Left lobe of liver (tissue), 2 donors: Measurements from ENCODE around the gene BNC1. TPM values are rescaled to one million over a fixed set of nuclear protein-coding genes. Genes with fewer than 3 reads are reported as not detected.

Experiments
- ATAC-seq: fragments of 200-7000 bp; cut with Tn5 transposase; one replicate; pipeline ENCODE4 v1.9.1; 2020; ENCODE audit warnings: mild to moderate bottlenecking, moderate library complexity
- DNase-seq: peaks from one replicate; pipeline ENCODE4 v3.0.0-alpha.2; 2020; ENCODE audit warnings: low spot score
- total RNA-seq: library from RNA; stranded (reverse); gene quantifications from one replicate; pipeline ENCODE4 v1.2.1, GENCODE V29; 2021
- donor health status: DM: no; HTN: no; CAD: no; lungs with moderate emphysema.
- donor health status: DM: no; HTN: yes; CAD: no.

The BNC1 gene
- 0.13 TPM for total RNA-seq

- no peak for DNase-seq
Measured at GRCh38 chr15:83284559-83285283, at the start of gene BNC1. Gene BNC1 (minus strand): TSS chr15:83284664. CDS start chr15:83284628, 36 bp downstream.

GRCh38 chr15:83327041-83327440, 42.6 kb upstream of the BNC1 start:
- ATAC-seq (no peak), DNase-seq (no peak)

More at GRCh38 chr15:83284559-83285283, at the start of gene BNC1:
- no peak for ATAC-seq

DNA sequence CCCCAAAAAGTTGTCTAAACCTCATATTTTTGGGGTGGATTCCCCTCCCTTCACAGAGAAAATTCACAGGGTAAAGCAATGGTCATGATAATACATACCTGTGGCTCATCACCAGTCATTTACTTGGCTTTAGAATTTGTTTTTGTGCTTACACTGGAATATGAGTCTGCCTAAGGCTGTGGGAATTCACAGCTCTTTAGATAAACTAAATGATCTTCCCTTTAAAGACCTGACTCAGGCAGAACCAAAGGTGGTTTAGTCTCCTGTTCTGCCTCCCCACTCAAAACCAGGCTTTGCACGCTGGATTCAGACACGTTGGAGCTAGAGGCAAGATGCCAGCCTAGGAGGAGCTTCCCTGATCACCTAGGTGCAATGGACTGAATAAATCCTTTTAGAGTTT, 40.3 kb upstream of the BNC1 start:
- DNase-seq (no peak), ATAC-seq (no peak)

GRCh38 chr15:83323296-83323711, 38.8 kb upstream of the BNC1 start:
- DNase-seq (no peak), ATAC-seq (no peak)

GRCh38 chr15:83322691-83323090, 38.2 kb upstream of the BNC1 start:
- ATAC-seq (no peak), DNase-seq (no peak)

GRCh38 chr15:83322061-83322460, 37.6 kb upstream of the BNC1 start:
- ATAC-seq = no peak
- DNase-seq = no peak

DNA sequence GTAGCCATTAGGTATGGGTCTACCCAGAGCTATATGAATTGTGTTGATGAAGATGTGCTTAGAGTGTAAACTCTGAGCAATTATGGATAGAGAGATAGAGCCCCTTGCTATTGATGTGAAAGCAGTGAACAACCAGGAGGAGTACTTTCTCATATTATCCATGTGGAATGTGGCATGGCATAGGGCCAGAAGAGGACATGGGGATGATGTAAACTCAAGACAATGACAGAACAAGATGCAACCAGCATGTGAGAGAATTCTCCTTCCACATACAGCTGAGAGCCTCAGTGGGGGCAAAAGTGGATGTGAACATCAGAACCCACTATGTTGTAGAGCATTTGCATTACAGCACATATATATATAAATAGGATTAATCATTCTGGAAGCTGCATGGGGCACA, 36.4 kb upstream of the BNC1 start:
- no peak for ATAC-seq

GRCh38 chr15:83320404-83320803, 35.9 kb upstream of the BNC1 start:
- no peak for DNase-seq

More for the DNA sequence above, 36.4 kb upstream of the BNC1 start:
- DNase-seq = no peak

DNA sequence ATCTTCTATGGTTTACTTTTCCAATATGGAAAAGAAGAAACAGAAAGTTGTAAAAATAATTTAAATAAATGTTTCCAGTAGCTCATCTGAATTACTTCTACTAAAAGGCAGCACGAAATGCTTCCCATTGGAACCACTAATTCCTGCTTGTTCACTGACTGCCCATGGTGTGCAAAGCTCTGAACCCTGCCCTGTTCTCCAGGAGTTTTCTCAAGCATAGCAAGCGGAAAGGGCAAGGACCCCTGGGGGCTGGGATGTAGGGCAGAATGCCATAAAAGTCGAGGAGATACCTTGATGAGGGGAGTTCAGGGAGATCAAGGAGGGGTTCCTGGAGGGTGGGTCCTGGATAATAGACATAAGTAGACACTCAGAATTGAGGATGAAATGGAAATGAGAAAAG, 35.3 kb upstream of the BNC1 start:
- ATAC-seq (no peak), DNase-seq (no peak)

More at GRCh38 chr15:83320404-83320803, 35.9 kb upstream of the BNC1 start:
- no peak for ATAC-seq

- DNase-seq = no peak
- no peak for ATAC-seq
Measured at GRCh38 chr15:83318861-83319415, 34.5 kb upstream of the BNC1 start.

DNA sequence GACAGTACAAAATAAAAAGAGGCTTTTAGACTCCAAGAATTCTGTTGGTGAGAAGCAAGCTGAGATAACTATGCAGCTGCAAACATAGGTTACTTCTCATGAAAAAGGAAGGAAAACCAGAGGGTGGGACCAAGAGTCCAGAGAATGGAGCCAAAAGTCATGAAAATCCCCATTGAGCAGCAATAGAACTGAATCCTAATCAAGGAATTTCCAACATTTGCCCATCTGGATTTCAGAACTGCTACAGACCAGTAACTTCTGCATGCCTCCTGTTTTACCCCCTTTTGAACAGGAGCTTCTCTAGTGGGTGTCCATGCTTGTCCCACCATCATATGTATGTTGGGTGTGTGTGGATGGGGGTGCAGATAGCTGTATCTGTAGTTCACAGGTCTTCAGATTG, 33.6 kb upstream of the BNC1 start:
- no peak for ATAC-seq

DNA sequence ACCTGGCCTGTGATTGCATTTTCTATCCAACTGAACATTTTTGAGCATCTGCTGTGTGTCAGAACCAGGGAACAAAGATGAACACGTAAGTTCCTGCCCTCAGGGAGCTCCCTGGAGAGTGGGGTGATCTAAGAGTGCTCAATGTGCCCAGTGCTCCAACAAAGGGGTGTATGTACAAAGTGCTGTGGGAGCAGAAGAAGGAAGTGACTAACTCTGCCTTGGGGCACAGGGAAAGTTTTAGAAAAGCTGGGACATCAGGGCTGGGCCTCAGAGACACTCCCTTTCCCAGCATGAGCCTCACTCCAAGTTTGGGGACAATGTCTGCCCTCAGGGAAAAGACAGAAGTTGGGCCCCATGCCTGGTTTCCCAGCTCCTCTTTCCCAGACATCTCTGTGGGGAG, 27.6 kb upstream of the BNC1 start:
- no peak for DNase-seq

More for the DNA sequence above, 33.6 kb upstream of the BNC1 start:
- DNase-seq = no peak

DNA sequence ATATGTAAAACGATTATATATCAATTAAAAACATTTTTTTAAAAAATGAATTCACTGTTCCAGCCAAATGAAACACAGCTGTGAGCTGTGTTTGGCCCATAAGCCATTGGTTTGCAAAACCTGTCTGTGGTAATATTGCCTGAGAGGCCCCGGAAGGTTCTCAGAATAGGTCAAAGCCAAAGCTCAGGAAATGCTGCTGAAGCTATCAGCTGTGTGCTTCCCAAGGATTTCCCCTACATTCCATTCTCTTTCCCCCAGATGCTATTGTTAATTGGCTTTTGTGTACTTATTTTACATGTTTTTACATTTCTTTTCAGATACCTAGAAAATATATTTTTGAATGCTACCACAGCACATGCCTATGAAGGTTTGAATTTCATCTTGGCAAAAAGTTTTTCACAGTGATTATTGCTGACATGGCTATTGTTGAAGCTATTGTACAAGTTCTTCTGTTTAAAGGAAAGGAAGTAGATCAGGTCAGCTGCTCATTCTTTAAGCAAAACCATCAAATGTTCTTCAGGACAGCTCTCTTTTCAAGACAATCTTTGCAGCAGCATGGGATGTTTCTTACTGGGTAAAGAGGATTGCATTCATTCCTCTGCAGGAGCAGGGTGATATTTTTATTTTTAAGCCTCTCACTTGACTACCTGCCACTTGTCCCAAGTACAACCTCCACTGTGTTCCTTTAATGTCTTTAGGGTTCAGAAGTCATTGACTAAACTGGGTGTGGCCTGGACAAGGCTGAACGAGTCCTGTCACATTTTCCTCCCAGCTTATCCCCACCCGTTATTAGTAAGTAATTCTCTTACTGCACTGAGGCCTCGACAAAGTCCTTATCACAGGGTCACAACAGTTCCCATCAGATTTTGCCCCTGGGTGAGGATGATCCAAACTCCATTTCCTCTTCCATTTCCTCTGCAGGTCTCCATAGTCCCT, 26.3 kb upstream of the BNC1 start:
- DNase-seq (no peak), ATAC-seq (no peak)

More for the DNA sequence above, 27.6 kb upstream of the BNC1 start:
- ATAC-seq = no peak

- ATAC-seq (no peak), DNase-seq (no peak)
Measured at GRCh38 chr15:83308671-83309070, 24.2 kb upstream of the BNC1 start.

DNA sequence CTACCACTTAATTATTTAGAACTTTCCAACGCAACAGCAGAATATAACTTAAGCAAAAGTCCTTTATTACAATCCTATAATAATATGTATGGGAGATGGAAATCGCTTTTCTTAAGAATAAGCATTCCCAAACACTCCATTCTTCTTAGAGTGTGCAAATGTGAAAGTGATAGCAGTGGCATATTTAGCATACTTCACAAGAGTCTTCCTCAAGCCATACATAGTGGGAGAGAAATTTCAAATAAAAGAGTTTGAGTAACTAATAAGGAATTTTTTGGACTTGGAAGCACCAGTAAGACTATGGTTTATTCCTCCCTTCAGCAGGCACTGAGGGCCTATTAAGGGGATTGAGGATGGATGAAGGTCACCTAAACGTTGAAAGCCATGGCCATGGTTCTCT, 22.1 kb upstream of the BNC1 start:
- ATAC-seq = no peak
- no peak for DNase-seq

GRCh38 chr15:83305704-83306291, 21.3 kb upstream of the BNC1 start:
- DNase-seq (no peak), ATAC-seq (peak; percentile 72)

GRCh38 chr15:83304861-83305703, 20.6 kb upstream of the BNC1 start:
- no peak for ATAC-seq

DNA sequence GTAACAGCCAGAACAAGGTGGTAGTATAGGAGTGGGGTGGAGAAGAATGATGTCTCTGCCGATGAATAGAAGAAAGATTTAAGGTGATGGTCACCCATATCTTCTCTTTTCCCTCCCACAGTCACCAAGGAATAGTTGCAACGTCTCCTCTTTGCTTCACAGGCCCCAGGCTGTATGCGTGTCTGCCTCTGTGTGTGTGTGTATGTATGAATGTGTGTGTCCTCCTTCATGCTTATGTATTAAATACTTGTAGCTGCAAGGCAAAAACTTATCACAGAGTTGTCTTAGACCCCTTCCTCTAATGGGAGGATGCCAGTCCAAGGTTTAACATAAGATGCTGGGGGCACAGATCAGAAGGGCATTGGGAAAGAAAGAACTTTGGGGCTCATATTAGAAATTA, 19.1 kb upstream of the BNC1 start:
- DNase-seq (no peak), ATAC-seq (no peak)

More at GRCh38 chr15:83304861-83305703, 20.6 kb upstream of the BNC1 start:
- DNase-seq = no peak

DNA sequence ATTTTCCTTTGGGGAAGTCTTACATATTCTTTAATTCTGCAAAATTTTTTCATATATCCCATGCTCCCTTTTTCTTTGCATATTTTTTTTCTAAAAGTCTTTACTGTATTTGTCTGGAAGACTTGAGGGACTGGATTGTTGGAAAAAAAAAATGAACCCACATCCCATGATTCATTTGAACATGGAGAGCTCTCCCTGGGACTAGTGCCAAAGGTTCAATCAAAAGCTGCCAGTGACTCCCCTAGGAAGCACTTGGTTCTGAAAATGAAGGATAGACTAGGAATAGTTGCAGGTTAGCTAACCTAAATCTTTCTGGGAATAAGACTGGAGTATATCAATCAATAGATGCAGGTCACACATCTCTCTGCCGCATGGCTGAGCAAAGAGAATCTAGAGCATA, 16.4 kb upstream of the BNC1 start:
- DNase-seq (no peak), ATAC-seq (no peak)

GRCh38 chr15:83299462-83299861, 15.0 kb upstream of the BNC1 start:
- DNase-seq (no peak), ATAC-seq (no peak)
